GOT3 (cell line): ENCODE measurements around the gene CCSER2.
"Not testable (repeated sequence)": the region's sequence is repeated elsewhere in the genome, so short reads cannot be mapped to it uniquely, and the experiment has no call there.

Experiments used
- DNase-seq: peaks from one replicate; lab custom pipeline; 2025; ENCODE audit warnings: mixed read lengths; lab: John Stamatoyannopoulos, UW

Gene CCSER2

GRCh38 chr10:84395581-84395980 is 67.2 kb downstream of the CCSER2 start:
- no peak for DNase-seq

- DNase-seq, result no peak
Measured at GRCh38 chr10:84397735-84398144, 69.4 kb downstream of the CCSER2 start.

GRCh38 chr10:84398696-84399095 is 70.3 kb downstream of the CCSER2 start:
- no peak for DNase-seq

GRCh38 chr10:84401854-84402611 is 73.6 kb downstream of the CCSER2 start:
- DNase-seq, result no peak

- no peak for DNase-seq
Measured at GRCh38 chr10:84404783-84405182, 76.4 kb downstream of the CCSER2 start.

GRCh38 chr10:84405662-84406061 is 77.3 kb downstream of the CCSER2 start:
- no peak for DNase-seq

- no peak for DNase-seq
Measured at GRCh38 chr10:84406561-84406960, 78.2 kb downstream of the CCSER2 start.

GRCh38 chr10:84407388-84408049 is 79.1 kb downstream of the CCSER2 start:
- no peak for DNase-seq

- no peak for DNase-seq
Measured at GRCh38 chr10:84412482-84412881, 84.1 kb downstream of the CCSER2 start.

- DNase-seq, result not testable (repeated sequence)
Measured at GRCh38 chr10:84414110-84414509, 85.7 kb downstream of the CCSER2 start.

GRCh38 chr10:84415539-84416244 is 87.3 kb downstream of the CCSER2 start:
- no peak for DNase-seq

GRCh38 chr10:84416245-84416555 is 87.8 kb downstream of the CCSER2 start:
- no peak for DNase-seq

- no peak for DNase-seq
Measured at GRCh38 chr10:84423719-84424118, 95.3 kb downstream of the CCSER2 start.

GRCh38 chr10:84424731-84425167 is 96.4 kb downstream of the CCSER2 start:
- DNase-seq, result no peak

GRCh38 chr10:84427903-84428650 is 99.7 kb downstream of the CCSER2 start:
- no peak for DNase-seq

- DNase-seq, result no peak
Measured at GRCh38 chr10:84428711-84429110, 100.3 kb downstream of the CCSER2 start.

GRCh38 chr10:84429926-84430520 is 101.6 kb downstream of the CCSER2 start:
- no peak for DNase-seq

- no peak for DNase-seq
Measured at GRCh38 chr10:84432891-84433290, 104.5 kb downstream of the CCSER2 start.

- no peak for DNase-seq
Measured at GRCh38 chr10:84440781-84441180, 112.4 kb downstream of the CCSER2 start.

- no peak for DNase-seq
Measured at GRCh38 chr10:84447701-84448400, 119.5 kb downstream of the CCSER2 start.

- not testable (repeated sequence) for DNase-seq
Measured at GRCh38 chr10:84449351-84449750, 121.0 kb downstream of the CCSER2 start.
